NOMO-1 (cell line): ENCODE data around the gene SLC26A6.

ENCODE experiments used
- DNase-seq, 2 experiments: peaks; one replicate each; lab custom pipeline; 2025; ENCODE audit not compliant: unreplicated experiment in 2 of 2; lab: John Stamatoyannopoulos, UW

Gene SLC26A6

GRCh38 chr3:48635222-48636021 is at the start of gene SLC26A6:
Gene SLC26A6, minus strand, starts transcription at chr3:48635461. Its CDS starts 68 bp downstream, at chr3:48635393.
- peak; percentile 94 to 97 for DNase-seq

- peak; percentile 38 to 59 for DNase-seq
These were observed 49.4 kb upstream of the SLC26A6 start for GRCh38 chr3:48684480-48685143.

- no peak for DNase-seq
These were observed 48.7 kb upstream of the SLC26A6 start for GRCh38 chr3:48684054-48684349.

GRCh38 chr3:48682786-48683185 is 47.5 kb upstream of the SLC26A6 start:
- no peak for DNase-seq

- no peak for DNase-seq
These were observed 46.8 kb upstream of the SLC26A6 start for GRCh38 chr3:48681974-48682610.

- DNase-seq: no peak
These were observed 46.2 kb upstream of the SLC26A6 start for GRCh38 chr3:48681541-48681880.

- DNase-seq: no peak
These were observed 45.7 kb upstream of the SLC26A6 start for GRCh38 chr3:48680811-48681540.

GRCh38 chr3:48679411-48680391 is 44.4 kb upstream of the SLC26A6 start:
- DNase-seq: peak in 1 of 2 experiments; percentile 24

GRCh38 chr3:48678566-48679380 is 43.5 kb upstream of the SLC26A6 start:
- no peak for DNase-seq

GRCh38 chr3:48678056-48678455 is 42.8 kb upstream of the SLC26A6 start:
- DNase-seq: no peak

- DNase-seq: no peak
These were observed 39.2 kb upstream of the SLC26A6 start for GRCh38 chr3:48674505-48674904.

- no peak for DNase-seq
These were observed 37.3 kb upstream of the SLC26A6 start for GRCh38 chr3:48672522-48672921.

GRCh38 chr3:48664929-48665328 is 29.7 kb upstream of the SLC26A6 start:
- no peak for DNase-seq

- no peak for DNase-seq
These were observed 29.0 kb upstream of the SLC26A6 start for GRCh38 chr3:48664313-48664644.

- peak; percentile 91 to 92 for DNase-seq
These were observed 28.4 kb upstream of the SLC26A6 start for GRCh38 chr3:48663489-48664312.

GRCh38 chr3:48662753-48663488 is 27.7 kb upstream of the SLC26A6 start, which contains the start of gene CELSR3:
Gene CELSR3, minus strand, starts transcription at chr3:48662886. Its CDS starts 252 bp downstream, at chr3:48662634.
- peak; percentile 23 to 26 for DNase-seq

- no peak for DNase-seq
These were observed 27.0 kb upstream of the SLC26A6 start for GRCh38 chr3:48662145-48662752.
